ENCODE results near the gene SHOX.

- TF ChIP-seq CTCF (conservative IDR thresholded peaks at IDR 0.05 in 1 of 2, IDR thresholded peaks at IDR 0.05 in 1 of 2; ENCODE audit: extremely low read depth in 1 of 2, insufficient read depth in 1 of 2, low read depth in 1 of 2, low read length in 2 of 2) (no peak), EZH2 (IDR thresholded peaks at IDR 0.05; ENCODE audit: borderline replicate concordance, low read length) (no peak)
Observed at GRCh38 chrX:675955-676295, 45.3 kb downstream of the SHOX start.
